Natural killer cell treated with Interleukin-12 subunit alpha and Interleukin-12 subunit beta and Interleukin-15 and Interleukin-18, amount 100 ng/mL, for 72 hours (primary cell): ENCODE results near the gene PIP4K2A. TPM values are rescaled to one million over a fixed set of nuclear protein-coding genes. Genes with fewer than 3 reads are reported as not detected.

Source experiments
- ATAC-seq, 2 donors: fragments of 150-1000 bp; cut with Tn5 transposase in 1 of 2; sonication (Bioruptor Pico), chemical (Tn5 transposase) in 1 of 2; 2 replicates each; pipeline ENCODE4 v1.10.0; 2021
- DNase-seq: peaks from one replicate; pipeline ENCODE4 v3.0.0; 2022; ENCODE audit warnings: low spot score
- H3K27ac Mint-ChIP-seq, 2 donors: 1 replicate in 1 of 2; 2 replicates in 1 of 2; pipeline ENCODE4 v1.8.0; 2022; ENCODE audit warnings: mixed read lengths in 2 of 2, mild to moderate bottlenecking in 1 of 2, moderate library complexity in 1 of 2
- H3K27me3 Mint-ChIP-seq, 2 donors: 1 replicate in 1 of 2; 2 replicates in 1 of 2; pipeline ENCODE4 v1.8.0; 2022; ENCODE audit warnings: mixed read lengths in 2 of 2
- H3K36me3 Mint-ChIP-seq: one replicate; pipeline ENCODE4 v1.8.0; 2022; ENCODE audit warnings: mixed read lengths
- H3K4me1 Mint-ChIP-seq, 2 donors: 1 replicate in 1 of 2; 2 replicates in 1 of 2; pipeline ENCODE4 v1.8.0; 2022; ENCODE audit warnings: low read depth in 2 of 2, mixed read lengths in 2 of 2, mild to moderate bottlenecking in 1 of 2
- H3K4me3 Mint-ChIP-seq: one replicate; pipeline ENCODE4 v1.8.0; 2022; ENCODE audit warnings: mixed read lengths
- H3K9me3 Mint-ChIP-seq: 2 replicates; pipeline ENCODE4 v1.8.0; 2022; ENCODE audit warnings: mixed read lengths
- total RNA-seq, 2 donors: library from RNA; stranded (reverse); gene quantifications; one replicate each; pipeline ENCODE4 v1.2.3, GENCODE V29; 2022

PIP4K2A gene
- total RNA-seq, 2 donors from 2014 or later: 149 to 152 TPM

DNA sequence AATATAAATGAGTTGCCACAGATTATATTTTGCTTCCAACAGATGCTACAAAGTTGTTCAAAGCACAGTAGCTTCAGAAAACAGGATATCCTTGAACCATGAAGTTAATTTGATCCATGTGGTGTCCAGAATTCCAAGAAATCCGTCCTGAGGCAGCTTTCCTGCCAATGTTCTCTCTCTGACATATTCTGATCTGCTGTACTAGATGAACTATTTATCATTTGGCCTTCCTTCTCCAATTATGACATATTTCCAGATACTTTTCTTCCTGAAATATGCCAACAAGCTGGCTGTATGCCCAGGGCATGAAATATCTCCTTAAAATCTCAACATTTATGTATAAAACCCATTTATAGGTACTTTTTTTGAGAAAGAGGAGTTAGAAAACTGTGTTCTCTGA lies 227.9 kb downstream of the PIP4K2A start:
- DNase-seq: no peak
- H3K36me3 Mint-ChIP-seq: no peaks in the 10 kb centered on the region
- no peak for ATAC-seq
- no peak overlapping the region for H3K4me3 Mint-ChIP-seq
- no peak overlapping the region for H3K27ac Mint-ChIP-seq
- peaks cover 6 to 17% of the 10 kb centered on the region in 2 donors for H3K27me3 Mint-ChIP-seq
- no peaks in the 10 kb centered on the region for H3K9me3 Mint-ChIP-seq
- H3K4me1 Mint-ChIP-seq: peaks cover 16 to 19% of the 10 kb centered on the region in 2 donors

Other genes starting within 250 kb of the PIP4K2A start
- gene ARMC3, start 213.5 kb upstream of the PIP4K2A start, total RNA-seq: not detected